ENCODE results near the gene VSIG1. TPM values are rescaled to one million over a fixed set of nuclear protein-coding genes. Genes with fewer than 3 reads are reported as not detected.

Gene VSIG1
- total and polyA plus RNA-seq, 8 donors, result 0.58 to 402 (median 116) TPM

GRCh38 chrX:108022491-108023089 lies 22.3 kb upstream of the VSIG1 start:
- Histone ChIP-seq H3K4me3 (no peak overlapping the region), H3K27ac (no peak overlapping the region), H3K4me1 (no peaks in the 10 kb centered on the region), H3K9me3 (no peaks in the 10 kb centered on the region), H3K27me3 (peaks cover 0 to 4% (median 0%) of the 10 kb centered on the region in 3 donors), H3K36me3 (no peaks in the 10 kb centered on the region)
- 38 to 76% (median 60%) methylated on average over 1 of the region's 1 CpG for WGBS, 5 donors
- intact Hi-C loops (cut with DNase I; ENCODE audit: low total_unique reads), result no loop called here
- DNase-seq, result no peak
- TF ChIP-seq CTCF (IDR thresholded peaks at IDR 0.05) (no peak), POLR2AphosphoS5 (IDR thresholded peaks at IDR 0.05) (no peak), EP300 (IDR thresholded peaks at IDR 0.05) (no peak), POLR2A (IDR thresholded peaks at IDR 0.05) (no peak)

GRCh38 chrX:108025376-108025775 lies 19.5 kb upstream of the VSIG1 start:
- DNase-seq, result no peak
- H3K27ac ChIP-seq, result peak overlapping the region in 1 of 5 donors; percentile 24
- H3K4me3 ChIP-seq, result no peak overlapping the region
- H3K9me3 ChIP-seq, result no peaks in the 10 kb centered on the region
- H3K36me3 ChIP-seq, result no peaks in the 10 kb centered on the region
- peaks cover 0 to 4% (median 0%) of the 10 kb centered on the region in 4 donors for H3K4me1 ChIP-seq
- intact Hi-C loops (cut with DNase I; ENCODE audit: low total_unique reads), result no loop called here
- H3K27me3 ChIP-seq, result peaks cover 0 to 4% (median 0%) of the 10 kb centered on the region in 3 donors
- 77 to 94% (median 86%) methylated on average over 1 of the region's 1 CpG for WGBS, 5 donors
- TF ChIP-seq POLR2A (IDR thresholded peaks at IDR 0.05) (no peak), POLR2AphosphoS5 (IDR thresholded peaks at IDR 0.05) (no peak), EP300 (IDR thresholded peaks at IDR 0.05) (no peak), CTCF (IDR thresholded peaks at IDR 0.05) (no peak)

GRCh38 chrX:108025954-108026600 lies 18.8 kb upstream of the VSIG1 start:
- no peak overlapping the region for H3K4me3 ChIP-seq
- WGBS, 5 donors, result 23 to 59% (median 38%) methylated on average over 2 of the region's 2 CpGs
- peaks cover 0 to 4% (median 0%) of the 10 kb centered on the region in 4 donors for H3K4me1 ChIP-seq
- no peaks in the 10 kb centered on the region for H3K36me3 ChIP-seq
- no peaks in the 10 kb centered on the region for H3K9me3 ChIP-seq
- DNase-seq, result peak in 1 of 2 donors; percentile 32
- TF ChIP-seq POLR2A (IDR thresholded peaks at IDR 0.05), result no peak
- no peak for TF ChIP-seq CTCF (IDR thresholded peaks at IDR 0.05)
- TF ChIP-seq POLR2AphosphoS5 (IDR thresholded peaks at IDR 0.05), result no peak
- no peak for TF ChIP-seq EP300 (IDR thresholded peaks at IDR 0.05)
- peak overlapping the region in 1 of 5 donors; percentile 42 for H3K27ac ChIP-seq
- intact Hi-C loops (cut with DNase I; ENCODE audit: low total_unique reads), result no loop called here
- H3K27me3 ChIP-seq, result peaks cover 0 to 4% (median 0%) of the 10 kb centered on the region in 3 donors

- whole genome bisulfite sequencing, 5 donors, result 39 to 83% (median 73%) methylated on average over 1 of the region's 1 CpG
- peaks cover 0 to 18% (median under 1%) of the 10 kb centered on the region in 4 donors for H3K4me1 ChIP-seq
- intact Hi-C loops (cut with DNase I; ENCODE audit: low total_unique reads), result no loop called here
- no peak for DNase-seq
- TF ChIP-seq EP300 (IDR thresholded peaks at IDR 0.05) (no peak), POLR2AphosphoS5 (IDR thresholded peaks at IDR 0.05) (no peak), CTCF (IDR thresholded peaks at IDR 0.05) (no peak), POLR2A (IDR thresholded peaks at IDR 0.05) (no peak)
- no peaks in the 10 kb centered on the region for H3K27me3 ChIP-seq
- H3K4me3 ChIP-seq, result no peak overlapping the region
- no peaks in the 10 kb centered on the region for H3K9me3 ChIP-seq
- no peak overlapping the region for H3K27ac ChIP-seq
- H3K36me3 ChIP-seq, result no peaks in the 10 kb centered on the region
Measured at GRCh38 chrX:108028854-108029253, 16.0 kb upstream of the VSIG1 start.

Data from stomach (tissue), 9 donors.